Hippocampal formation (tissue), 2 donors: Measurements from ENCODE around the gene SLC22A7.
A peak's percentile ranks its signal among the peaks of the same experiment; 100 is the strongest.

ENCODE experiments used
- DNase-seq, 2 donors: peaks; one replicate each; lab custom pipeline; 2025; lab: John Stamatoyannopoulos, UW

SLC22A7 gene, protein sequence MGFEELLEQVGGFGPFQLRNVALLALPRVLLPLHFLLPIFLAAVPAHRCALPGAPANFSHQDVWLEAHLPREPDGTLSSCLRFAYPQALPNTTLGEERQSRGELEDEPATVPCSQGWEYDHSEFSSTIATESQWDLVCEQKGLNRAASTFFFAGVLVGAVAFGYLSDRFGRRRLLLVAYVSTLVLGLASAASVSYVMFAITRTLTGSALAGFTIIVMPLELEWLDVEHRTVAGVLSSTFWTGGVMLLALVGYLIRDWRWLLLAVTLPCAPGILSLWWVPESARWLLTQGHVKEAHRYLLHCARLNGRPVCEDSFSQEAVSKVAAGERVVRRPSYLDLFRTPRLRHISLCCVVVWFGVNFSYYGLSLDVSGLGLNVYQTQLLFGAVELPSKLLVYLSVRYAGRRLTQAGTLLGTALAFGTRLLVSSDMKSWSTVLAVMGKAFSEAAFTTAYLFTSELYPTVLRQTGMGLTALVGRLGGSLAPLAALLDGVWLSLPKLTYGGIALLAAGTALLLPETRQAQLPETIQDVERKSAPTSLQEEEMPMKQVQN

DNA sequence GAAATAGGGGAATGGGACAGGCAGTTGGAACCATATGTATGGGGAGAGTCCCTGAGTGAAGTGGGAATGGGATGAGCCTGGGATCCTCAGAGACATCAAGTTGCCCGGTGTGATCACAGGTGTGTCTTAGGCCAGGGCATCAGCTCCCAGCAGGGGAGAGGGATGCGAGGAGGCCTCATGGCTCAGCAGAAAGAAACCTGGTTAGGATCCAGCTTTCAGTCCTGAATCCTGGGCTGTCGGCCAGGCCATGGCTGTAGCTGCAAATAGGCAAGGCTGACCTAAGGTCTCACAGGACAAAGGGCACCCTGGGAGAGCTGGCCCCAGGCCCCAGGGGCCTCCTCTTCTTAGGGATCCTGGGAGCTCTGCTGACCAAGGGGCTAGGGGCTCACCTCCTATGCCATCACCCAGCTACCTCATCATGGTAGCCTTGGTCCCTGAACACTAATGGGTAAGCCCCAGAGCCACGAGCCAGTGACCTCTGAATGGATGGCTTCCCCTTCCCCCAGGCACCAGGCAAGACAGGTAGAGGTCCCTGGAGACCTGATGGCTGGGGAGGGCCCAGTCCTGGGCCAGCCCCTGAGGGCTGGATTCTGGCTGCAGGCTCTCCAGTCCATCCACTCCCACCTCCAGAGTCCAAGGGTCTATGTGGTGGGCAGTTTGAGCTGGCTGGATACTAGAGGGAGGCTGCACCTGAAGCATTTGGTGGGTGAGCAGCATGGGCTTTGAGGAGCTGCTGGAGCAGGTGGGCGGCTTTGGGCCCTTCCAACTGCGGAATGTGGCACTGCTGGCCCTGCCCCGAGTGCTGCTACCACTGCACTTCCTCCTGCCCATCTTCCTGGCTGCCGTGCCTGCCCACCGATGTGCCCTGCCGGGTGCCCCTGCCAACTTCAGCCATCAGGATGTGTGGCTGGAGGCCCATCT, at the start of gene SLC22A7:
TSS of gene SLC22A7 (plus strand) at position 617 of the 921 bp plus-strand sequence. CDS start at position 716, 99 bp downstream.
- no peak for DNase-seq

DNA sequence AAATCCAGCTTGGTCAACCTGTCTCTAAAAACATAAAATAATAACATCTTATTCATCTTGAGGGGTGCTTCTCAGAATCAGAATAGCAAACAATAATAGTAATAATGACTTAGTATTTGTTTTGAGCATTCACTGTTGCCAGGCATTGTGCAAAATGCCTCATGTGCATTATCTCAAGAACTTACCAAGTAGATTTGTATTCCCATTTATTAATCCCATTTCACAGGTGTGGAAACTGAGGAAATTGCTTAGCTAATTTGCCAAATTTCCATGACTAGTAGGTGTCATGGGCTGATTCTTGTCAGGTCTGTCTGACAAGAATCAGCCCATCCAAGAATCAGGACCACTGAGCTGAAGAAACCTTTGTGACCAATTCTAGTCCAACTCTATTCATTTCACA, 49.3 kb upstream of the SLC22A7 start:
- no peak for DNase-seq

DNA sequence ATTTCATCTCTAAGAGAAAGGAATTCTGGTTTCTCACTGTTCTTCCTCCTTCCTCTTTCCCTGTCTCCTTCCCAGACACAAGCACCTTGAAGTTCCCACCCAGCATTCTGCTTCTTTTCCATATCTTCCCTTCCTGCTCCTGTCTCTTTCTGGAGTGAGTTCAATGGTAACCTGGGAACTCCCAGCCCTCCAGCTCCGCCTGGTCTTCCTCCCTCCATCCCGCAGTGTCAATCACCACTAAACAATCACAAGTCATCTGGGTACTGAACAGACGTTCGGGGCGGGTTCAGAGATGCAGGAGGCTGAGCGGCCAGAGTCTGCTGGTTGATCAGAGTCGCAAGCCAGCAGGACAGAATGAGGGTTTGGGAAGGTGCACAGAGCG, 47.1 kb upstream of the SLC22A7 start:
- no peak for DNase-seq

- DNase-seq = no peak
Measured at GRCh38 chr6:43253401-43253800, 44.7 kb upstream of the SLC22A7 start.

- DNase-seq = no peak
Measured at GRCh38 chr6:43254138-43254817, 43.8 kb upstream of the SLC22A7 start.

DNA sequence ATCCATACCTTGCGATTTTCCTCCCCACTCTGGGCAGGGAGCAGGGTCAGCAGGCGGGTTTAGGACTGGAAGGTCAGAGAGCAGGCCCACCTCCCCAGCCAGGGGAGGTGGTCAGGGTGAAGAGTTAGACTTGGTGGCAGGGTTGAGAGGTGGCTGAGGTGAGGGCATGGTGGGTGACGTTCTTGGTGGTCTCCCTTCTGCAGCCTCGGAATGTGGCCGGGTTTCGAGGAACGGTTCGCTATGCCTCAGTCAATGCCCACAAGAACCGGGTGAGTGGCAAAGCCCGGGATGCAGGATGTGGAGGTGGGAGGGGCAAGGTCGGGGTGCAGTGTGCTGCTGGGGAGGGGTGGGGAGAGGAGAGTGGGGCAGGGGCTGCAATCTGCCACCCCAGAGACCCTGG, 43.2 kb upstream of the SLC22A7 start:
- no peak for DNase-seq

DNA sequence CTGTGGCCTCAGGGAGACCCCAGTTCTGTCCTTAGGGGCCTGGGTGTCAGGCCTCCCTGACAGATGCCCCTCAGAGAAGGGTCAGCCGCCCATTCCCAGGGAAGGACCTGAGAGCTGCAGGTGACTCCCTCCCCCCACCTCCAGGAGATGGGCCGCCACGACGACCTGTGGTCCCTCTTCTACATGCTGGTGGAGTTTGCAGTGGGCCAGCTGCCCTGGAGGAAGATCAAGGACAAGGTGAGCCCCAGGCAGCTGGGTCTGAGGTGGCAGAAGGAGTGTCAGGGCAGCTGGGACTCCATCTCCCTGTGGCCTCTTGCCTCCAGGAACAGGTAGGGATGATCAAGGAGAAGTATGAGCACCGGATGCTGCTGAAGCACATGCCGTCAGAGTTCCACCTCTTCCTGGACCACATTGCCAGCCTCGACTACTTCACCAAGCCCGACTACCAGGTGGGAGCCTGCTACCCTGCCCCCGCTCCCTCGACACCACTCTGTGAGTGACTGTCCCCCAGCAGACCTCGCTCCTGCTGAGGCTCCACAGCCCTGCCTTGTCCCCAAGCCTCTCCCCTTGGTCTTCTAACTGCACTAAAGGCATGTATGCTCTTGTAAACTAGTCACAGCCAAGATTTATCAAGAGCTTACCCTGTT, 42.5 kb upstream of the SLC22A7 start:
- no peak for DNase-seq

GRCh38 chr6:43256670-43257366, 41.2 kb upstream of the SLC22A7 start:
- DNase-seq = no peak

DNA sequence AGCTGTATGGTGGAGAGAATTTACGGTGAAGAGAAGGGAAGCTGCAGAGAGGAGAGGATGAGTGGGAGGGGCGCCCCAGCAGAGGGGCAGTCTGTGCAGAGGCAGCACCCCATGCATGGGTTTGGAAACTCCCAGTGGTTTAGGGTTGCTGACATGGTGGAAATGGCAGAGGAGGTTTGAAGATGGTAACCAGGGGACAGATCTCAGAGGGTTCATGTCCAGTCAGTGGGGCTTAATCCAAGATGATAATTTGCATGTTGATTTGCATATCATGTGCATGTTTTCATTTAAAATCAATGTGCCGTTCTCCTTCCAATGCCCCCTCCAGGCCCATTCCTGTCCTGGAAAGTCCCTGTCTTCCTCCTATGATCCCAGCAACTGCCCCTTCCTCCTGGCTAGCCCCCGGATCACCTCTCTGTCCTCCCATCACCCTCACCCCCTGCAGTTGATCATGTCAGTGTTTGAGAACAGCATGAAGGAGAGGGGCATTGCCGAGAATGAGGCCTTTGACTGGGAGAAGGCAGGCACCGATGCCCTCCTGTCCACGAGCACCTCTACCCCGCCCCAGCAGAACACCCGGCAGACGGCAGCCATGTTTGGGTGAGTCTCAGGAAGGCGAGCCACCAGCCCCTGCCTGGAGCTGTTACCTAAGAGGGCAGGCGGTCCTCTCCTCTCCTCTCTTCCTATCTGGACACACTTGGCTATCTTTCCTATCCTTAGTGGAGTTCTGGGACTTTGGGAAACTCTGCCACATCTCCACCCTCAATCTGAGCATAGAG, 40.5 kb upstream of the SLC22A7 start:
- no peak for DNase-seq

GRCh38 chr6:43258180-43258579, 39.9 kb upstream of the SLC22A7 start:
- DNase-seq = no peak

- DNase-seq = no peak
Measured at GRCh38 chr6:43258807-43259686, 39.0 kb upstream of the SLC22A7 start.

GRCh38 chr6:43260791-43261190, 37.3 kb upstream of the SLC22A7 start:
- no peak for DNase-seq

DNA sequence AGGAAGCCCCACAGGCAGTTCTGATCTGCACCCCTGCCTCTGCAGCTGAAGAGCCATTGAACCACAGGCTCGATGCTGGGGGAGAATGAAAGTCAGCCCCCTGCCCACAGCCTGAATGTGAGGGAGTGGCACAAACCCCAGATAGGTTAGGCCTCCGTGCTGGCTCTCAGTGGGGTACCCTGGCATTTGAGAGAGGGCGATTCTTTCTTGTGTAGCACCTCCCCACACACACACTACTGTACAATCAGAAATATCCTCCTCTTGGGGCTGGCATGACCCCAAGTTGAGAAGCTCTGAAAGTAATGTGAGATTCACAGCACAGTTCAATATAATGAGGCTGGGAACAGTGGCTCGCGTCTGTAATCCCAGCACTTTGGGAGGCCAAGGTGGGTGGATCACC, 36.9 kb upstream of the SLC22A7 start:
- no peak for DNase-seq

GRCh38 chr6:43262000-43262779, 35.9 kb upstream of the SLC22A7 start:
- DNase-seq = no peak

- DNase-seq = no peak
Measured at GRCh38 chr6:43262780-43263313, 35.2 kb upstream of the SLC22A7 start.

- DNase-seq = peak in 1 of 2 donors; percentile 32
Measured at GRCh38 chr6:43263314-43264178, 34.5 kb upstream of the SLC22A7 start.

DNA sequence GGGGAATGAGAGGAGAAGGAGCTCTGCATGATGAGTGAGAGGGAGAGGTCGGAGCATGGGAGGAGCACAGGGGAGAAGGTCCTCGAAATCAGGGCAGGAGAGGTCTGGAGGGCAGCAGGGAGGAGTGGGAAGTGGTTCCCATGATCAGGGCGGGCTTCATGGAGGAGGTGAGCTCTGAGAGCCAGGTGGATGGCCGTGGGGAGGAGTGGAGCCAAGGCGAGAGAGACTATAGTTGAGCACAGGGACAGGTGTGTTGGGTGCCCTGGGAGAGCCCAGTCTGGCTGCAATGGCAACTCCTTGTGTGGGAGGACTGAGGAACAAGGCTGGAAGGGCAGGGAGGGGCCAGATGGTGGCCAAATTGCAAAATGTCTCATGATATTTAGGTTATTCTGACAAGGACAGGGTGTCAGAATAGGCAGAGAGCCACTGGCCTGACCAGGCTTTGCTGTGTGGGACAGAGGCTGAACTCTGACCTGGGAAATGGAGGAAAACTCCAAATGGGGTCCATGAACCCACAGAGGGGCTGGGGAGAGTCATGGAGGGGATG, 33.4 kb upstream of the SLC22A7 start:
- DNase-seq = no peak
